NCI-H446 (cell line): Measurements from ENCODE around the gene CHADL.

Experiments used
- DNase-seq, 2 experiments: peaks; one replicate each; lab custom pipeline; 2025; lab: John Stamatoyannopoulos, UW

CHADL gene

DNA sequence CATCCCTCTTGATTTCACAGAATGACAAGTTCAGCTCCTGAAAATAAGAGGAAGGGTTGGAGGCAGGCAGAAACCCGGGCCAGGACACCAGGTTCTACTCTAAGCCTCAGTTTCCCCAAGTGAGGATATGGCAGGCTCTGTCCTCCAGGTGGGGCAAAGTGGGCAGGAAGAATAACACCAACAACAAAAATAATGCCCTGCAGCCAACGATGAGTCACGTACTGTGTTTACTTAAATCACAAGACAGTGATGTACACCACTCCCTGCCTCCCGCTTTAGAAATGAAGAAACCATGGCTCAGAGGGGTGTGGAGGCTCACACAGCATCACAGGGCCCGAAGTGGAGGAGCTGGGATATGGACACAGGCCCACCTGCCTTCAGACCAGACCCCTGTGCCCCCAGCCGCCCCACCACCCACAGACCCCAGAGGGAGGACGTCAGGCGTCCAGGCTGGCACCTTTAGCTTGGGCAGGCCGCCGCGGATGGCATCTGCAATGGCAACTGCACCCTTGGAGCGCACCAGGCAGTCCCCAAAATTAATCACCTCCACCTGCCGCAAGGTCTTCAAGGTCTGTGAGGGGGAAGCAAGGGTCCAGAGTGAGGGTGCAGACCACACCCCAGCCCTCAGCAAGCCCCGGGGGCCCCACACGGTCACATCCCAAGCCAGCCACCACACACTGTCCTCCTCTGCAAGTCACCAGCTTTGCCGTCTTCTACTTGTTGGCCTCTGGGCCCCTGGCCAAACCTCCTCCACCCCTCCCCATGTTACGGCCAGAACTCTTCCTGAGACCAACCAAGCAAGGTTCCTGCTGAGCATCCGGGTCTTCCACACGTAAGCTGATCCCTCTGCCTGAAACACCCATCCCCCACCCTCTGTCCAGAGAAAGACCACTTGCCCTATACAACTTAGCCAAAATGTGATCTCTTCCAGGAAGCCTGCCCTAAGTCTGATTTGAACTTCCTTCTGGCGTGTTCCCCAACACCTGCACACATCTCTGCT is 15.8 kb upstream of the CHADL start:
- DNase-seq = no peak

GRCh38 chr22:41254230-41254629 is 13.5 kb upstream of the CHADL start:
- no peak for DNase-seq

DNA sequence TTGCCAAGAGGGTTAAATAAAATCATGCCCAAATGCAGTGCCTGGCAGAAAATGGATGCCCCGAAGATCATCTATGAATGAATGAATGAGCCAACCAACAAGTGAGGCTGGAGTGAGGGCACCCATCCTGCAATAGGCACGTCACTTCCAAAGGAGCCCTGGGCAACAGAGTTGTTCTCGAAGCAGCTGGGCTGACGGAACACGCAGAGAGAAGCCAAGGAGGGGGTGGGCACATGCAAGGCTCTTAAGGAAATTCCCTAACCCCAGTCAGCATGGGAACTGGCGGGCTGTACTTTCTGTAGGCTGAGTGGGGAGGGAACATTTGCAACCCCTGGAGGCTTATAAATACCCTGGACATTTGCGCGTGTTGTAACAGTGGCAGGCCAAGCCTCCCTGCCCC is 11.6 kb upstream of the CHADL start:
- no peak for DNase-seq

GRCh38 chr22:41250127-41250526 is 9.4 kb upstream of the CHADL start:
- DNase-seq = no peak

GRCh38 chr22:41249442-41249841 is 8.7 kb upstream of the CHADL start:
- no peak for DNase-seq

DNA sequence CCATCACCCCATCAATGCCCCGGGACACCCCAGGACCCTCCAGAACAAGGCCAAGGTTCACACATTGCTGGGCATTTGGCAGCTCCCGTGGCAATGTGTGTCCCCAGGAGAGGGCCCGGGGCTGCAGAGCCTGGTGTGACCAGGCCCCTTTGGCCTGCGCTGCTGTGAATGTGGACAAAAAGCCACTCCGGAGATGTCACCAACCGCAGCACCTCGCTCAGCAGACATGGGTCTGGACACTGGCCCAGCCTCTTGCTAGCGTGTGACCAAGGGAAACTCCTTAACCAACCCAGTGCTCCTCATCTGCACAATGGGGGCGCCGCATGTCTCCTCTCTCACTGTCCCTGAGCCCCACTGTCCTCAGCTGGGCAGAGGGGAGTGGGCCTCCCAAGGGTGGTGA is 8.0 kb upstream of the CHADL start:
- no peak for DNase-seq

DNA sequence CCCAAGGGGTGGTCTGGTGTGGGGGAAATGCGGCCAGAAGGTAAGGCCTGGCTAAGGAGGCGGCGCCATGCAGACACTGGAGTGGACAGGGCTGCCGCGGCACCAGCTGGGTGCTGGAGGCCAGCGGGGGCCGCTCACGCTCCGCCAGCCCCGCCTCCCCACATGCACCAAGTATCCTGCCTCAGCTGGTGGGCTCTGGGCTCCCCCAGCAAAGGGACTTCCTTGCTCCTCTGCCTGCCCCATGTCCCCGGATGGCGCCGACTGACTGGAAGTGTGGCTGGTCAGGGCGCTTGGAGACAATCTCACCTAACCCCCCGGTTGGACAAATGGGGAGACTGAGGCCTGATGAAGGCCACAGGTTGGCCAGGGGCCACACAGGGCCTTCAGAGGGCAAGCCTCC is 7.6 kb upstream of the CHADL start:
- no peak for DNase-seq

GRCh38 chr22:41247703-41248102 is 7.0 kb upstream of the CHADL start:
- no peak for DNase-seq

DNA sequence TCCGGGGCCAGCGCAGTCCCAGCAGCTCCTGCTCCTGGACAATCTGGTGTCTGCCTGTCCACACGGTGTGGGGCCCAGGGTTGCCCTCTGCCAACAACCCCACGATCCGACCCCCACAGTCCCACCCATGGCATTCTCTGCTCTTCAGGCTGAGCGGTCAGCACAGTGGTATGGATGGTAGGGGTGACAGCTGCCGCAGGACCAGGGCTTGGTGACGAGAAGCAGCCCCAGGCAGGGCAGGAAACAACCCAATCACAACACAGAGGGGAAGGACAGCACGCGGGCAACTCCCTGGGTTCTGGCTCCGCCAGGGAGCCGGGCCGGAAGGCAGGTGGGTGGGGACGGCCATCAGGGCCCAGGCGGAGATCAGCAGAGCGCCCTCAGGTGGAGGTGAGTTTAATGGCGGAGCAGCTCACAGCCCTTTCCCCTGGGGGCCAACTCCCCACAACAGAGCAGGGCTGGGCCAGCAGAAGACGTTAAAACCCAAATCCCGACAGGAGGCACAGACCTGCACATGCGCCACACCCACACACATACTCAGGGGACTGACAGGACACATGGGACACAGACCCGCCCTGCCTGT is 5.3 kb upstream of the CHADL start:
- no peak for DNase-seq

DNA sequence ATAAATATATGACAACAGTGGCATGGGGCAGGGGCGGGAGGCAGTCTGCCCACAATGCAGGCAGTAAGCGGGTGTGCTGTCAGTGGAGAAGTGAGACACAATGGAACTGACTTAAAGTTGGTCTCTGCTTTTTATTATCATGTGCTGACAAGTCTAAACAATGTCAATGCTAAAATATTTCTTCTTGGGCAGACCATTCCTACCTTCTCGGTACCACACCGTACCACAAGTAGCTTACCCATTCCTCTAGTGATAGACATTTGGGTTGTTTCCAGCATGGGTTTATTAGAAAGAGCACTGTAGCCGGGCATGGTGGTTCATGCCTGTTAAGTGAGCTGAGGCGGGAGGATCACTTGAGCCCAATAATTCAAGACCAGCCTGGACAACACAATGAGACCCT is 2.6 kb upstream of the CHADL start:
- DNase-seq = no peak

DNA sequence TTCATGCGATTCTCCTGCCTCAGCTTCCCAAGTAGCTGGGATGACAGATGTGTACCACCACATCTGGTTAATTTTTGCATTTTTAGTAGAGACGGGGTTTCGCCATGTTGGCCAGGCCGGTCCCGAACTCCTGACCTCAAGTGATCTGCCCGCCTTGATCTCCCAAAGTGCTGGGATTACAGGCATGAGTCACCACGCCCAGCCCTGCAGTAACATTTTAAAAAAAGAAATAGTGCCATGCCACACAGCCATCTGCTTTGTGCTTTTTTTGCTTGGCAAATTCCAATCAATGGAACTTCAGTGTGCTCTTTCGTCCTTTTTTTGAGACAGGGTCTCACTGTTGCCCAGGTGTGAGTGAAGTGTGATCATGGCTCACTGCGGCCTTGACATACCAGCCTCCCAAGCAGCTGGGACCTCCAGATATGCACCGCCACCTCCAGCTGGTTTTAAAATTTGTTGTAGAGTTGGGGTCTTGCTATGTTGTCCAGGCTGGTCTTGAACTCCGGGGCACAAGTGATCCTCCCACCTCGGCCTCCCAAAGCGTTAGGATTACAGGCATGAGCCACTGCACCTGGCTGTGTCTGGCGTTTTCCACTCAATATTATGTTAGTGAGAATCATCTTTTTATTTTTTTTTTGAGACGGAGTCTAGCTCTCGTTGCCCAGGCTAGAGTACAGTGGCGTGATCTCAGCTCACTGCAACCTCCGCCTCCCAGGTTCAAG is 1.8 kb upstream of the CHADL start:
- DNase-seq = no peak

- no peak for DNase-seq
Measured at GRCh38 chr22:41241133-41241676, 474 bp upstream of the CHADL start.

- DNase-seq = no peak
Measured at GRCh38 chr22:41239443-41240128, 1.1 kb downstream of the CHADL start.

GRCh38 chr22:41238570-41239442 is 1.9 kb downstream of the CHADL start:
- DNase-seq = no peak

- DNase-seq = no peak
Measured at GRCh38 chr22:41237707-41238569, 2.8 kb downstream of the CHADL start.

DNA sequence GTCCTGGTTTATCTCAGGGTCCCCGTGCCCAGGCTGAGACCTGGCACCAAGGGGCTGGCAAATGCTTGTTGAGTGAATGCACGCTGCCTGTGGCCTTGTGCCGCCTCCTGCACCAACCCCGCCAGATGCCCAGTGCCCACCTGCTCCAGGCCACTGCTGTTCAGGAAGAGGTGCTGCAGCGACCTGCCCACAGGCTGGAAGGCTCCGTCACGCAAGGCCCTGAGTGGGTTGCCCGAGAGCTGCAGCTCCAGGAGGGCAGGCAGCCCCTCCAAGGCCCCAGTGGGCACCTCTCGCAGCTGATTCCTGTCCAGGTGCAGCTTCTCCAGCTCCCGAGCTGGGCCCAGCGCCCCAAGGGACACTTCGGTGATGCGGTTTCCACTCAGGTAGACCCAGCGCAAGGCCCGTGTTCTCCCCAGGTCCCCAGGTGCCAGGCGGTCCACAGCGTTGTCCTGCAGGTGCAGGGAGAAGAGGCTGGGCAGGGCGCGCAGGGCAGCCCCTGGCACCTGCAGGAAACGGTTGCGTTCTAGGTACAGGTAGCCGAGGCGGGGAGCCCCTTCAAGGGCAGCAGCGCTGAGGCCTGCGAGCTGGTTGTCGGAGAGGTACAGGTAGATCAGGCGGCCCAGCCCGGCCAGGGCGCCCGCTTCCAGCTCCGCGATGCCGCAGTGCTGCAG is 3.6 kb downstream of the CHADL start:
- DNase-seq = no peak

DNA sequence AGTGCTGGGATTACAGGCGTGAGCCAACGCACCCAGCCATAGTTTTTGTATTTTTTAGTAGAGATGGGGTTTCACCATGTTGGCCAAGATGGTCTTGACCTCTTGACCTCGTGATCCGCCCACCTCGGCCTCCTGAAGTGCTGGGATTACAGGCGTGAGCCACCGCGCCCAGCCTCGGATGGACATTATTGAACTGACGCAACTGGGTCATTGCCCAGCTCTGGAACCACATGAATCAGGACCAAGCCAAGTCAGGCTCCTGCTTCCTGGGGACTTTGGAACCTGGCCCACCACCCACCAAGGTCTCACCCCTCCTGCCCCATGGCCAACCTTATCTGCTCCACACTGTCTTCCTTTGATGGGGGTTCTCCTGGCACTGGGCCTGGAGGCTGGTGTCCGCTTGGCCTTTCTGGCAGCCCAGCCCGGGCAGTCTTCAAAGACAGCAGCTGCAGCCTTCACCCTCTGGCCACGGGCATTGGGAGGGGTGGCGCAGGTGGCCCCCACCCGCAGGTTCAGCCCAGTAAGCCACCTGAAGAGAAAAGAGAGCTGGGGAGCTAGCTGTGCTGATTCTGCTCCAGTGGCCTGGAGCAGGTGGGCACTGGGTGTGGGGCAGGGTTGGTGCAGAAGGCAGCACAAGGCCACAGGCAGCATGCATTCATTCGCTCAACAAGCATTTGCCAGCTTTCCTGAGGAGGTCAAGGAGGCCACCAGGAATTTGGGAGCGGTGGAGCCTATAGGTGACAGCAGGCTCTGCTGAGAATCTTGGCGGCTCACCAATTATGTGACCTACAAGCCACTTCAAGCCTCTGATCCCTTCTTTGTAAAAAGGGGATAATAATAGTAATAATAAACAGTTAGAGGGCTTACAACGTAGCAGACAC is 5.7 kb downstream of the CHADL start:
- no peak for DNase-seq

GRCh38 chr22:41231369-41231768 is 9.4 kb downstream of the CHADL start:
- DNase-seq = no peak
